Embryonic facial prominence (tissue), 1 donor: Measurements from ENCODE around the gene NHS.

Experiments used
- DNase-seq: peaks from one replicate; pipeline ENCODE4 v3.0.0-alpha.2; 2016; ENCODE audit errors: extremely low spot score

NHS gene

DNA sequence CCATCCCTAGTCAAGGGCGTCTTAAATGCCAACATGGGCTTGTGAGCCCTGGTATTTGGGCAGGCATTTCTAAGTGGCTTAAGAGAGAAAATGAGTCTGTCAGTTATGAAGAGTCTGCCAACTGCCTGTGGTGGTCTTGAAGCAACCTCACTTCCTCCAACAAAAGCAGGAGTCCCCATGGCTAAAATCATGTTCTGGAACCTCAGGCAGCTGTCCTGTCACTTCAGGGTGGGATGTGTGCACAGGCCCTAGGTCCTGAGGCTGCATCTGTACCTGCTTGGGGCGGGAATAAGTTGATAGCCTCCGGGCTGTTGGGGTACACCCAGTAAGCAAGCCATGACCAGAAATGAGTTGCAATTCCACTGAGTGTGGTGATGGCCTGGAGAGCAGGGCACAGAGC is 247.3 kb downstream of the NHS start:
- DNase-seq: no peak

GRCh38 chrX:17623750-17624149 is 248.8 kb downstream of the NHS start:
- DNase-seq: no peak

- DNase-seq: no peak
Observed at GRCh38 chrX:17627026-17627425, 252.0 kb downstream of the NHS start.

DNA sequence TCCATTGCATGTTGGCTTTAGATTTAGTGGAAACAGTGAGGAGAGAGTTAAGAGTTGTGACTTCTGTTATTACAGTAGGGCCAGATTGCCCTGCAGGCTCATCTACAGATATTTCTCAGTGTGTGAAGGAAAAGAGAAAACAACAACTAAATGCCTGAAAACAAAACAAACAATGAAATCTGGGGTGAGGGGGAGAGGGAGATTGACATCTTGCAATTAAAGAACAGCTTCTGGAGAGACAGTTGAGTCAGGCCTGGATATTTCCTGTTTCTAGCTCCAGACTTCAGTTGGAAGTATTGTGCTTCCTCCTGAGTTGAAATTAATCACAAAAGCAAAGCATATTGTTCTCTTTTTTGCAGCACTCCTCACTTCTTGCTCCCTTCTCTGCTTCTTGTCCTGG is 254.0 kb downstream of the NHS start:
- DNase-seq: no peak

GRCh38 chrX:17629519-17629918 is 254.5 kb downstream of the NHS start:
- no peak for DNase-seq

DNA sequence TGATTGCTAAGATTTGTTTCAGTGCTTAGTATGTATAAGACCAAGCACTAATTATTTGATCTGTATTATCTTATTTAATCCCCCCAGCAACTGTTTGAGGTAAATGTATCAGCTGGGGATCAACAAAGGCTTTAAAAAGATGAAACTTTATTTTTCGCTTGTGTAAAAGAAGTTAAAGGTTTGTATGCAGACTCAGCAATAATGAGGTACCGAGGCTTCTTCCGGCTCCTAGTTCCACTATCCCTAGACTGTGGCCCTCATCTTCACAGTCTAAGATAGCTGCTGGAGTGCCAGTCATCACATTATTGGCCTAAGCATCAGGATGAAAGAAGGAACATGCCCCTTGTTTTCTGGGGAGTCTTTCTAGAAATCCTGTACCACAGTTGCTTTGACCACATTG is 256.6 kb downstream of the NHS start:
- no peak for DNase-seq

DNA sequence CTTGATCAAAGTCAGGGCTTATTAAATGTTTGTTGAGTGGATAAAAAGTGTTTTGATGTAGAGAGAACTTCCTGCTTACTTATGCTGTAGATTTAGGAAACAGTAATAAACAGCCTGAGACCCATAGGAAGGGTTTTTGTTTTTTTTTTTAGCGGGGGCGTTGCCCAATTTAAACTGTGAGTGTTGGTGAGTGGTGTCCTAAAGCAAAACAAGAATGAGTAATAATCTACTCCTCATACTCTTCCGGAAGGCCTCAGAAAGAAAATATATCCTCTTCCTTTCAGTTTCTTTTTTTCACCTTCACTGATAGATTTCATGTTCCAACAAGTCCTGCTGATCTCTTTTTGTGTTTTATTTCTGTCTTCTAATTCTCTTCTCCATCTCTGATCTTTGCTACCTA is 257.9 kb downstream of the NHS start:
- DNase-seq: no peak

DNA sequence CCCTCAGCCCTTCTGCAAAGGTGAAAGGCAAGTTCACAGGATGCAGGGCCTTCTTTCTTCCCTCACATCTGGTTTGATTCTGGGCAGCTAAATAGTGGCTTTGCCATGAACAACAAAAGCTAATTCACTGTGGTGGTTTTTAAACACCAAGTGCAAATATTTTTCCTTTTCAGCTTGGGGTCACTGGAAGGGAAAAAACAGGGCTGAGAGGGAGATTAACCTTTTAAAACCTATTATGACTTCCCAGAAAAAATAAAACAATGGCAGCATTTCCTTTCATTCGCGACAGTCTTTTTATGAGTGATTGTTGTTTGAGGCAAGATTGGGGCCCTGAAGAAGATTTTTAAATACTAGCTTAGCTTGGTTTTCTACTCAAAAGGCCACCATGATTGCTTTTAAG is 258.5 kb downstream of the NHS start:
- no peak for DNase-seq

DNA sequence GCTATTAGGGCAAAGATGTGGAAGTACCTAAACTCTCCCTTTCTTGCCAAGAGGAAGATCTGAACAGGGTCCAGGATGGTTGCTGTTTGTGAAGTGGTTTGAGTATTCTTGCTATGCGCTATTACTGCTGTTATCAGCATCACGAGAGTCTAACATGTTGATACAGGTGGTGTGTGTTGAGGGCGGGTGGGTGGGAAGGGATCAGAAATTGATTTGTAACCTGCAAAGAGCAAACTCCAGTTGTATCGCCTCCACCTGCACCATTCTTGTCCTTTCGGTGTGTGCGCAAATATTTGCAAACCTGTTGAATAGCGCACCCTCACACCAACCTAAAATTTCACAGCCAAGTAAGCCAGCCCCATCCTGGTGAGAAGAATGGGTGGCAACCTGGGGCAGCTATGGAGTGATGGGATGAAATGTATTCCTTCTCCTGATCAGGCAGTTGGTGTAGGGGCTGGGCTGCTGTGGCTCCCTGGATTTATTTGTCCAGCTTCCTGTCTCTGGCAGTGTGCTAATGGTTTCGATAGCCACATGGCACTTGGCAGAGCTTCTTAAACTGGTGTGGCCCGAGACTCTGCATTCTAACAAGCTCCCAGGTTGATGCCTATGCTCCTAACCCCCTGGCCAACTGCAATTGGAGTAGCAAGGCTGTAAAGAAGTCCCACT is 259.7 kb downstream of the NHS start:
- DNase-seq: no peak

GRCh38 chrX:17635231-17635630 is 260.2 kb downstream of the NHS start:
- DNase-seq: no peak

- no peak for DNase-seq
Observed at GRCh38 chrX:17637235-17637634, 262.2 kb downstream of the NHS start.

DNA sequence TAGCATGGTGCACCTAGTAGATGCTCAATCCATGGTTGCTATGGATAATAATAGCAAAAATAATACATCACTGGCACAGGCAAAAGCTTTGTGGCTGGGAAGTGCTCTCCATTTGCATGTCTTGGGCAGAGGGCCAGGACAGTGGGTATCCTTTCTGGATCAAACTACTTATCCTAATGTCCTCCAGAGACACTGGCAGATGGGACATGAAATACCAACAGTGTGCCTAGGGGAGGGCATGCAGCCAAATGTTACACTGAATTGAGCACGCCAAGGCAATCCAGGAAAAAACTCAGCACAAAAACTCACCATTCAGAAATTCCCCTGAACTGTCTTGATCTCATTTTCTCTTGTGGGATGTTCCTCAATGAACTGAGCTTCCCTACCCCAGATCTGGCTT is 263.7 kb downstream of the NHS start:
- no peak for DNase-seq

GRCh38 chrX:17642891-17643290 is 267.9 kb downstream of the NHS start:
- no peak for DNase-seq

- DNase-seq: no peak
Observed at GRCh38 chrX:17643528-17643927, 268.5 kb downstream of the NHS start.

- no peak for DNase-seq
Observed at GRCh38 chrX:17644001-17644400, 269.0 kb downstream of the NHS start.

DNA sequence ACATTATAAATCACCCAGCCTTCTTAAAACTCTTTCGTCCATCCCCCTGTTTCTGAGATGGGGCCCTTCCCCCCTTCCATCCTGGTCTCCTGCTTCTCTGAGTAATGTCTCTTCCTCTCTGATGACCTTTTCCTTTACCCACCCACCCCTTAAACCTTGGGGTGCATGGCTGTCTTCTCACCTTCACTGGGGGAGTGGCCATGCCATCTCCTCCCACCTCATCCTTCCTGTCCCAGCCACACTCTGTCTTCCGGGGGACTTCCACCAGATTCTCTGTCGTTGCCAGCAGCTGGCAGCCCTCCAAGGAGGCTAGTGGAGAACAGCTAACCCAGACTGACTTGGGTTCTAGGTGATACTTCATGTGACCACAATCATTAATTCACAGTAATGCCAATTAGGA is 279.1 kb downstream of the NHS start:
- no peak for DNase-seq

- DNase-seq: no peak
Observed at GRCh38 chrX:17655211-17656034, 280.4 kb downstream of the NHS start.

GRCh38 chrX:17656035-17656418 is 281.0 kb downstream of the NHS start:
- DNase-seq: no peak

DNA sequence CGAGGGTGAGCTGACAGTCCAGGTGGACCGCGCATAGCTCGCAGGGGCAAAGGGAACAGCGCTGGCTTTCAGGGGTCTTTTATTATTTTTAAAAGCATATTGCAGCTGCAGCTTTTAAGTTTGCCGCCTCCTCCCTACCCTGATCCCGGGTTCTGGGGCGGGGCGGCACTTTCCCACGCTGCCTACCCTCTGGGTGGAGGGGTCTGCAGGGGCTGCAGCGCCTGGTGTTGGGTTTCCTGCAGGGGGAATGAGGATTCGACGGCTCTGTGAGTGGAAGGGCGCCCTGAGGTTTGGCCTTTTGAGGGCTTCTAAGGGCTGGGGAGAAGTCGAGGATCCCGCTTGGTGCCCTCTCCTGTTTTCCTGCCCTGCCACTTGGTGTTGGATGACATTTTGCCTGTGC is 281.6 kb downstream of the NHS start:
- no peak for DNase-seq

GRCh38 chrX:17662391-17662790 is 287.4 kb downstream of the NHS start:
- no peak for DNase-seq

- no peak for DNase-seq
Observed at GRCh38 chrX:17668929-17669328, 293.9 kb downstream of the NHS start.

GRCh38 chrX:17669458-17669857 is 294.5 kb downstream of the NHS start:
- no peak for DNase-seq

GRCh38 chrX:17669891-17670290 is 294.9 kb downstream of the NHS start:
- no peak for DNase-seq

DNA sequence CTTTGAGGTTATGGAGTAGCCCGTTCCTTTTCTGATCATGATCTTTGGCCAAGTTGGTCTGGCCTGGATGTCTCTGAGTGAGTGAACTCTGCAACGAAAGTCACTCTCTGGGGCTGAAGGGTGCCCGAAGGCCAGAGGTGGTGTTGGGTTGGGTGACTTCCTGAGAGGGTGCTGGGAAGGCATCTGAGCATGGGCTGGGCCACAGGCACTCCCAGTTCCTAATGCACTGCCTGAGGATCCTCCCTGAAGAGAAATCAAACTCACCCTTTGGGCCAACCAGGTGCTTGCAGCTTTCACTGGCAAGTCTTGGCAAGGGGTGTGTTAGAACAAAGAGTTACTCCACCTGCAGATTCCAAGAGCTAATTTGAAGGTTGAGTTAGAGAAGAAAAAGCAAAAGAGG is 295.9 kb downstream of the NHS start:
- DNase-seq: no peak
